Measurements from ENCODE around the gene PTH2R.
"Not testable (repeated sequence)": the region's sequence is repeated elsewhere in the genome, so short reads cannot be mapped to it uniquely, and the experiment has no call there.

The PTH2R gene

DNA sequence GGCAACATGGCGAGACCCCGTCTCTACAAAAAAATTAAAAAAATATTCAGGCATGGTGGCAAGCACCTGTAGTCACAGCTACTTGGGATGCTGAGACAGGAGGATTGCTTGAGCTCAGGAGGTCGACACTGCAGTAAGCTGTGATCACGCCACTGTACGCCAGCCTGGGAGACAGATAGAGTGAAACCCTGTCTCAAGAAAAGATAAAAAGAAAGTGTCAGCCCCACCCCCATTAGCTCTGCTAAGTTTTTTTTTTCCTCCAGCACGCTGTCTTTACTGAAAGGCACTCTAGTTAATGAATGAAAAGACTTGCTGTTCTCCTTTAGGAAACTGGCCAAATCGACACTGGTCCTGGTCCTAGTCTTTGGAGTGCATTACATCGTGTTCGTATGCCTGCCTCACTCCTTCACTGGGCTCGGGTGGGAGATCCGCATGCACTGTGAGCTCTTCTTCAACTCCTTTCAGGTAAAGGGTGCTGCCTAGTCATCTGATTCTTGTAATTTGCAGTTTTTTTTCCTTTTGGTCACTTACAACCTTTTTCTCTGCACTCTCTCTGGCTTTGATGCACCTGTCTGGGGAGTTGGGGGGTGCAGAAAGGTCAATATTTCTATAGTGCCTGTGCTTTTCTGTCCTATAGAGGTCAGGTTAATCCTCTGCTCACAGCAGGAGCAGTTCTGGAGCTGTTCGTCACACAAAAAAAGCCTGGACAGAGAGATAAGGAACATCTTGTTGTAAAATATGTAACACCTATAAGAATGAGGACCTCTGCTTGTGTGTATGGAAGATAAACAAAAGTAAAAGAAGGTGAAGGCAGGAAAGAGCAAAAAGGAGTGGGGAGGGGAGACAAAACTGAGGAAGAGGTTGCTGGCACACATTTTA, 82.3 kb downstream of the PTH2R start:
- DNase-seq = no peak

DNA sequence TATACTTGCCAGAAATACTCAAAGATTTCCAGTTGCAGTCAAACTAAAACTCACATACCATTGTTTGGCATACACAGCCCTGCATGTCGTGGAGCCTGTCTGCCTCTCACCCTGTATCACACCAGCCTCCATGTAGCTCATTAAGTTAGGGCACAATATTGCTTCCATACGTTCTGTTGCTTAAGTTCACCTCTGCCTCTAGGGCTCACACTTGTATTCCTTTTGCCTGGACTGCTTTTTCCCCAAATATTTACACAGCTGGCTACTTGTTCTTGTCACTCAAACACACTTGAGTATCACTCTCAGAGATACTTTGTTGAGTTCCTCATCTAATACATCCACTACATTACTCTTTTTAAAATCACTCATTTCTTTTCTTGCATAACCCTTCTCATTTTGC, 83.1 kb downstream of the PTH2R start:
- DNase-seq = no peak

DNA sequence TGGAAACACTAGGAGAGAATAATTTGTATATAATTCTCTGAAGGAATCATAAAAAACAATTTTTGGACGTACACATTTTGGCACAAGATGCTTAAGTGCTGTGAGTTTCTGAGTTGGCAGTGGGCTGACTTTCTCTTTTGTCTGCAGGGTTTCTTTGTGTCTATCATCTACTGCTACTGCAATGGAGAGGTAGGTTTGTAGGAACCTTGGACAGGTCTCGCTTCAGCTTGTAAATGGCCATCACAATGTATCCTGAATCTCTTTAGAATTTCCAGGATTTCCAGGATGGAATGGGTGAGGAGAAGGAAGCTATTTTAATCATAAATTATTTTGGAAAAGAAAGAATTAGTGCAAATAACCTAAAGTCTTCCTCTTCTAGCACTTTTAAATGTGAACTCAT, 83.9 kb downstream of the PTH2R start:
- no peak for DNase-seq

- DNase-seq = no peak
These were observed 85.0 kb downstream of the PTH2R start for GRCh38 chr2:208491641-208492040.

GRCh38 chr2:208492069-208492468, 85.5 kb downstream of the PTH2R start:
- no peak for DNase-seq

DNA sequence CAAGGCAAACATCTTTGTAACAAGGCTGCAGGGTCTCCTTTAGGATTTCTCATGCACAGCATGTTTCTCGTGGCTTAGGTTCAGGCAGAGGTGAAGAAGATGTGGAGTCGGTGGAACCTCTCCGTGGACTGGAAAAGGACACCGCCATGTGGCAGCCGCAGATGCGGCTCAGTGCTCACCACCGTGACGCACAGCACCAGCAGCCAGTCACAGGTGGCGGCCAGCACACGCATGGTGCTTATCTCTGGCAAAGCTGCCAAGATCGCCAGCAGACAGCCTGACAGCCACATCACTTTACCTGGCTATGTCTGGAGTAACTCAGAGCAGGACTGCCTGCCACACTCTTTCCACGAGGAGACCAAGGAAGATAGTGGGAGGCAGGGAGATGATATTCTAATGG, 86.6 kb downstream of the PTH2R start:
- DNase-seq = no peak

- DNase-seq = no peak
These were observed 89.5 kb downstream of the PTH2R start for GRCh38 chr2:208496129-208496528.

GRCh38 chr2:208501206-208501605, 94.6 kb downstream of the PTH2R start:
- DNase-seq = no peak

- DNase-seq = no peak
These were observed 95.7 kb downstream of the PTH2R start for GRCh38 chr2:208502288-208502687.

GRCh38 chr2:208505365-208505764, 98.8 kb downstream of the PTH2R start:
- DNase-seq = not testable (repeated sequence)

- no peak for DNase-seq
These were observed 103.0 kb downstream of the PTH2R start for GRCh38 chr2:208509586-208509985.

- no peak for DNase-seq
These were observed 104.4 kb downstream of the PTH2R start for GRCh38 chr2:208511016-208511415.

- no peak for DNase-seq
These were observed 105.0 kb downstream of the PTH2R start for GRCh38 chr2:208511573-208511972.

DNA sequence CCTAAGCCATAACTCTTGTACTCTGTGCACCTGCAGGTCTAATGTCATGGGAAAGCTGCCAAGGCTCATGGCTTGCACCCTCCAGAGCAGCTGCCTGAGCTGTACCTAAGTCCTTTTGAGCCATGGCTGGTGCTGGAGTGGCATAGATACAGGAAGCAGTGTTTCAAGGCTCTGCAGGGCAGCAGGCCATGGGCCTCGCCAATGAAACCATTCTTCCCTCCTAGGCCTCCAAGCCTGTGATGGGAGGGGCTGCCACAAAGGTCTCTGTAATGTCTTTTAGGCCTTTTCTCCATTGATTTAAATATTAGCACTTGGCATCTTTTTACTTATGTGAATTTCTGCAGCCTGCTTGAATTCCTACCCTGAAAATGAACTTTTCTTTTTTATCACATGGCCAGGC, 108.5 kb downstream of the PTH2R start:
- no peak for DNase-seq

DNA sequence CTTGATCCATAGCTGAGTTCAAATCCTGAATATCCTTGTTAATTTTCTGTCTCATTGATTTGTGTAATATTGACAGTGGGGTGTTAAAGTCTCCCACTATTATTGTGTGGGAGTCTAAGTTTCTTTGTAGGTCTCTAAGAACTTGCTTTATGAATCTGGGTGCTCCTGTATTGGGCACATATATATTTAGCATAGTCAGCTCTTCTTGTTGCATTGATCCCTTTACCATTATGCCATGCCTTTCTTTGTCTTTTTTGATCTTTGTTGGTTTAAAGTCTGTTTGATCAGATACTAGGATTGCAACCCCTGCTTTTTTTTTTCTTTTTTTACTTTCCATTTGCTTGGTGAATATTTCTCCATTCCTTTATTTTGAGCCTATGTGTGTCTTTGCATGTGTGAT, 116.5 kb downstream of the PTH2R start:
- not testable (repeated sequence) for DNase-seq

GRCh38 chr2:208525165-208525564, 118.6 kb downstream of the PTH2R start:
- not testable (repeated sequence) for DNase-seq

- DNase-seq = no peak
These were observed 123.2 kb downstream of the PTH2R start for GRCh38 chr2:208529796-208530195.

- no peak for DNase-seq
These were observed 124.8 kb downstream of the PTH2R start for GRCh38 chr2:208531361-208531760.

- not testable (repeated sequence) for DNase-seq
These were observed 129.0 kb downstream of the PTH2R start for GRCh38 chr2:208535578-208535977.

DNA sequence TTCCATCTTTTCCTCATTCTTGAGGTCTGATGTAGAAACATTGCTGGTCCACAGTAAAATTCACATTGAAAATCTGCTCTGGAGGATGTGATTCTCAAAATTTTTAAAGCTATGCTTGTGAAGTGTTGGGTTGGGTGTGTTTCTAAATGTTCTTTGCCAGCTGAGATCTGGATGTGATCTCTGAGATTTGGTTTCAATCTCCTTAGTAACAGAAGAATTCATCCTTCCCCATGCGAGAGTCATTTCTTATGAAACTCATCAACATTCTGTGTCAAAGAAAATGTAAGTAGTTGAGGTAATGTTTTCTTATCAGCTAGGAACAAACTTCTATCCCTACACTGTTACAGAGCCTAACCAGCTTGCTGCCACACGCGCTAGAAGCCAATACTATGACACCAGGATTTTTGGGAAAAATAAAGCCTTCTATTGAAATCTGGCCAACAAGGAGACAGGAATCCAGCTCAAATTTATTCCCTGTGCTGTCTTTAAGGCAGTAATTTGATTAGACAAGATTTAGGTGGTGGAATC, 134.9 kb downstream of the PTH2R start:
- DNase-seq = no peak

GRCh38 chr2:208541989-208542464, 135.4 kb downstream of the PTH2R start:
- no peak for DNase-seq

GRCh38 chr2:208542465-208543041, 136.0 kb downstream of the PTH2R start:
- no peak for DNase-seq

All from CD4-positive, alpha-beta T cell treated with Interleukin-10 for 1 hour (primary cell).